Body of pancreas (tissue), 4 donors: ENCODE measurements around the gene ATP5PD.

ENCODE experiments used
- POLR2A ChIP-seq, 3 donors: fragments of 450-650 bp; IDR thresholded peaks; one replicate each; pipeline ENCODE4 v1.6.1; 2016; ENCODE audit warnings: antibody characterized with exemption in 3 of 3, mild to moderate bottlenecking in 2 of 3
- TF ChIP-seq, protein P1 (sequence below), 7 experiments: fragments of 450-650 bp in 4 of 7; fragments of 200-600 bp in 3 of 7; sonication (generic) in 3 of 7; IDR thresholded peaks; one replicate each; pipeline ENCODE4 v1.5.1; 2016 to 2019; ENCODE audit warnings: antibody characterized with exemption in 7 of 7

DNA sequence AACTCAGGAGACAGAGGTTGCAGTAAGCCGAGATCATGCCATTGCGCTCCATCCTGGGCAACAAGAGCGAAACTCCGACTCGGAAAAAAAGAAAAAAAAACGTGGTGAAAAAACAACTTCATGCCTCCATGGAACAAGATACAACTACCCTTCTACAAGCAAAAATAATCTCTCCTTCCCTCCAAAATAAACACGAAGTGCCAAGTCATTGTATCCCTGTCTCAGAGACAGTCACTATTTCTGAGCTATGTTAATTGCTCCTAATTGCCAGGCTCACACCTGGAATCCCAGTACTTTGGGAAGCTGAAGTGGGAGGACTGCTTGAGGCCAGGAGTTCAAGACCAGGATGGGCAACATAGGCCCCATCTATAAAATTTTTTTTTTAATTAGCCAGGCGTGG lies 22.0 kb upstream of the ATP5PD start:
- TF ChIP-seq, protein P1, sequence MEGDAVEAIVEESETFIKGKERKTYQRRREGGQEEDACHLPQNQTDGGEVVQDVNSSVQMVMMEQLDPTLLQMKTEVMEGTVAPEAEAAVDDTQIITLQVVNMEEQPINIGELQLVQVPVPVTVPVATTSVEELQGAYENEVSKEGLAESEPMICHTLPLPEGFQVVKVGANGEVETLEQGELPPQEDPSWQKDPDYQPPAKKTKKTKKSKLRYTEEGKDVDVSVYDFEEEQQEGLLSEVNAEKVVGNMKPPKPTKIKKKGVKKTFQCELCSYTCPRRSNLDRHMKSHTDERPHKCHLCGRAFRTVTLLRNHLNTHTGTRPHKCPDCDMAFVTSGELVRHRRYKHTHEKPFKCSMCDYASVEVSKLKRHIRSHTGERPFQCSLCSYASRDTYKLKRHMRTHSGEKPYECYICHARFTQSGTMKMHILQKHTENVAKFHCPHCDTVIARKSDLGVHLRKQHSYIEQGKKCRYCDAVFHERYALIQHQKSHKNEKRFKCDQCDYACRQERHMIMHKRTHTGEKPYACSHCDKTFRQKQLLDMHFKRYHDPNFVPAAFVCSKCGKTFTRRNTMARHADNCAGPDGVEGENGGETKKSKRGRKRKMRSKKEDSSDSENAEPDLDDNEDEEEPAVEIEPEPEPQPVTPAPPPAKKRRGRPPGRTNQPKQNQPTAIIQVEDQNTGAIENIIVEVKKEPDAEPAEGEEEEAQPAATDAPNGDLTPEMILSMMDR (IDR thresholded peaks at IDR 0.05), result no peak
- no peak for TF ChIP-seq POLR2A (IDR thresholded peaks at IDR 0.05)
